ENCODE results near the gene L1TD1. TPM values are rescaled to one million over a fixed set of nuclear protein-coding genes. Genes with fewer than 3 reads are reported as not detected.

The L1TD1 gene
- total and polyA plus RNA-seq, 2 of the 13 experiments (the other 11 are each of a cell fraction or from before 2014, with no cell fraction given): not detected

GRCh38 chr1:62227496-62227895 is 32.8 kb downstream of the L1TD1 start:
- H3K36me3 ChIP-seq (replicated peaks in 1 of 2; ENCODE audit: control insufficient read depth in 1 of 2, insufficient read depth in 2 of 2, low read length in 2 of 2): no peaks in the 10 kb centered on the region
- in situ Hi-C loops (cut with HindIII; ENCODE audit: extremely low pct_ligation_motif_present, low pct_unique_long_range_greater_than_20kb) (no loop called here), intact Hi-C loops (cut with micrococcal nuclease; ENCODE audit: unreplicated experiment) (no loop called here)
- H3K4me3 ChIP-seq (replicated peaks in 1 of 3; ENCODE audit: insufficient read depth in 1 of 3, low read depth in 2 of 3, low read length in 3 of 3): no peak overlapping the region
- H3K9ac ChIP-seq (ENCODE audit: insufficient read depth, low read depth, low read length): no peak overlapping the region
- H3K4me1 ChIP-seq (ENCODE audit: insufficient read depth, low read length): peaks cover 45% of the 10 kb centered on the region
- H2AFZ ChIP-seq (ENCODE audit: low read length): no peak overlapping the region
- FAIRE-seq (no peak), DNase-seq (ENCODE audit: low spot score) (no peak), ATAC-seq (no peak; the same call in 2 of the 3 replicates)
- no peak for TF ChIP-seq ZBTB33 (CRISPR knock-in tag; IDR thresholded peaks at IDR 0.05)
- no peak for TF ChIP-seq THAP9 (CRISPR knock-in tag; IDR thresholded peaks at IDR 0.05; ENCODE audit: borderline replicate concordance)
- TF ChIP-seq RFXAP (CRISPR knock-in tag; IDR thresholded peaks at IDR 0.05; ENCODE audit: borderline replicate concordance): no peak
- no peak for TF ChIP-seq HNRNPL (IDR thresholded peaks at IDR 0.05; ENCODE audit: low read depth, low read length)
- no peaks in the 10 kb centered on the region for H3K79me2 ChIP-seq (ENCODE audit: insufficient read depth, low read length)
- no TSS peak for BruUV-seq (replicated peaks)
- no peaks in the 10 kb centered on the region for H3K9me3 ChIP-seq (ENCODE audit: low read length)
- no peak overlapping the region for H3K27ac ChIP-seq (ENCODE audit: extremely low read length, insufficient read depth, low read length)
- ChIA-PET CTCF (ENCODE audit: low intra/inter-chr PET ratio, low total read pairs) (no interaction called here), POLR2A (interaction anchor here (0.6 kb wide), 1 partner anchor 10 kb away, joined by 3 read pairs; no protein-coding TSS in a partner anchor)
- H4K20me1 ChIP-seq (ENCODE audit: insufficient read depth, low read length): no peaks in the 10 kb centered on the region
- H3K4me2 ChIP-seq (ENCODE audit: low read depth, low read length): peak overlapping the region; percentile 74; the same call in 1 of the 2 replicates
- 84% methylated on average over 10 of the region's 11 CpGs for WGBS (ENCODE audit: low lambda C conversion rate)
- H3K27me3 ChIP-seq (ENCODE audit: control insufficient read depth in 1 of 2, insufficient read depth in 2 of 2, low read length in 2 of 2): no peaks in the 10 kb centered on the region
